Metanephros (tissue), 1 donor: ENCODE measurements around the gene RGS3. TPM values are rescaled to one million over a fixed set of nuclear protein-coding genes. Genes with fewer than 3 reads are reported as not detected.

Experiments used
- total RNA-seq: library from RNA; depleted of rRNA; stranded (reverse); fragments of >200 nt; gene quantifications from one replicate; pipeline ENCODE4 v1.2.3, GENCODE V29; 2014

The RGS3 gene
- total RNA-seq = 65.4 TPM

GRCh38 chr9:113463418-113464285, at the start of gene RGS3:
RGS3 (plus strand) TSS chr9:113463727; CDS start chr9:113463803, 76 bp downstream.

Other genes with a start within 250 kb of the RGS3 start
- gene FKBP15, start 242.4 kb upstream of the RGS3 start, total RNA-seq = 23.1 TPM
- 14.2 TPM for gene SLC31A1, start 242.2 kb upstream of the RGS3 start, total RNA-seq
- 14.9 TPM for gene CDC26, start 188.2 kb upstream of the RGS3 start, total RNA-seq
- gene PRPF4, start 188.1 kb upstream of the RGS3 start, total RNA-seq = 22.2 TPM
- 3.1 TPM for gene RNF183, start 160.4 kb upstream of the RGS3 start, total RNA-seq
- 4.4 TPM for gene WDR31, start 123.5 kb upstream of the RGS3 start, total RNA-seq
- 8.8 TPM for gene BSPRY, start 114.2 kb upstream of the RGS3 start, total RNA-seq
- 30.2 TPM for gene HDHD3, start 86.7 kb upstream of the RGS3 start, total RNA-seq
- gene ALAD, start 62.4 kb upstream of the RGS3 start, total RNA-seq = 36.5 TPM
- gene POLE3, start 53.1 kb upstream of the RGS3 start, total RNA-seq = 29.3 TPM
- 0.88 TPM for gene C9orf43, start 53.0 kb upstream of the RGS3 start, total RNA-seq